Measurements from ENCODE around the gene TICRR.

TICRR gene

GRCh38 chr15:89657686-89658200 is 82.5 kb downstream of the TICRR start:
- DNase-seq = no peak

- DNase-seq = no peak
These were observed 84.0 kb downstream of the TICRR start for GRCh38 chr15:89659295-89659694.

- DNase-seq = no peak
These were observed 85.3 kb downstream of the TICRR start for GRCh38 chr15:89660556-89660955.

GRCh38 chr15:89662893-89663626 is 87.8 kb downstream of the TICRR start:
- no peak for DNase-seq

- no peak for DNase-seq
These were observed 89.4 kb downstream of the TICRR start for GRCh38 chr15:89664441-89665350.

GRCh38 chr15:89665449-89666181 is 90.3 kb downstream of the TICRR start:
- DNase-seq = peak; percentile 18 to 30

GRCh38 chr15:89666184-89666857 is 91.1 kb downstream of the TICRR start:
- DNase-seq = no peak

GRCh38 chr15:89666858-89667705 is 91.8 kb downstream of the TICRR start:
- no peak for DNase-seq

GRCh38 chr15:89667706-89667960 is 92.4 kb downstream of the TICRR start:
- DNase-seq = no peak

- no peak for DNase-seq
These were observed 92.9 kb downstream of the TICRR start for GRCh38 chr15:89668171-89668570.

- DNase-seq = no peak
These were observed 94.1 kb downstream of the TICRR start for GRCh38 chr15:89669309-89669865.

- DNase-seq = no peak
These were observed 94.7 kb downstream of the TICRR start for GRCh38 chr15:89669941-89670340.

- no peak for DNase-seq
These were observed 95.8 kb downstream of the TICRR start for GRCh38 chr15:89670971-89671560.

- no peak for DNase-seq
These were observed 96.4 kb downstream of the TICRR start for GRCh38 chr15:89671687-89672086.

- DNase-seq = no peak
These were observed 97.2 kb downstream of the TICRR start for GRCh38 chr15:89672221-89673164.

GRCh38 chr15:89673165-89673512 is 97.9 kb downstream of the TICRR start:
- DNase-seq = peak in 1 of 2 experiments; percentile 30

- DNase-seq = no peak
These were observed 99.3 kb downstream of the TICRR start for GRCh38 chr15:89674526-89674925.

- DNase-seq = no peak
These were observed 100.3 kb downstream of the TICRR start for GRCh38 chr15:89675606-89676005.

- DNase-seq = no peak
These were observed 102.1 kb downstream of the TICRR start for GRCh38 chr15:89677381-89677780.
